OCI-LY7 (cell line): ENCODE results near the gene TTF2. TPM values are rescaled to one million over a fixed set of nuclear protein-coding genes. Genes with fewer than 3 reads are reported as not detected.

Source experiments
- BruUV-seq: library from RNA; stranded (reverse); fragments of 400-500 nt; replicated peaks from 2 replicates; lab custom pipeline; 2021; lab: Mats Ljungman, UMichigan
- CTCF ChIA-PET: fragments of 300-600 bp; sonication (Branson Sonifier 250); formaldehyde crosslinking; loops from one replicate; lab custom pipeline; 2022; ENCODE audit warnings: antibody characterized with exemption; ENCODE audit not compliant: unreplicated experiment; lab: Charles Lee
- POLR2A ChIA-PET: fragments of 300-600 bp; sonication (Branson Sonifier 250); formaldehyde crosslinking; loops from one replicate; lab custom pipeline; 2022; ENCODE audit warnings: antibody characterized with exemption; lab: Charles Lee
- DNase-seq: peaks from one replicate; pipeline ENCODE4 v3.0.0-alpha.2; 2015; ENCODE audit warnings: low spot score
- H2AFZ ChIP-seq: fragments of 200-600 bp; sonication (generic), shearing (Covaris generic); 2 replicates; pipeline ENCODE4 v1.6.1; 2014; ENCODE audit warnings: mild to moderate bottlenecking, antibody characterized with exemption, low read length, moderate library complexity
- H3K27ac ChIP-seq: fragments of 200-600 bp; sonication (generic); 2 replicates; pipeline ENCODE4 v1.5.1; 2014; ENCODE audit warnings: mixed run types, low read depth, mild to moderate bottlenecking, moderate library complexity, low read length, inconsistent platforms; ENCODE audit not compliant: poor library complexity, severe bottlenecking
- H3K36me3 ChIP-seq: fragments of 200-600 bp; sonication (generic); 2 replicates; pipeline ENCODE4 v1.6.1; 2014; ENCODE audit warnings: mild to moderate bottlenecking, antibody characterized with exemption, low read length, moderate library complexity, mixed read lengths; ENCODE audit not compliant: insufficient read depth
- H3K4me1 ChIP-seq: fragments of 200-600 bp; sonication (generic); 2 replicates; pipeline ENCODE4 v1.5.1; 2014; ENCODE audit warnings: mild to moderate bottlenecking, low read length; ENCODE audit not compliant: insufficient read depth, poor library complexity, severe bottlenecking
- H3K4me2 ChIP-seq: fragments of 200-600 bp; sonication (generic); 2 replicates; pipeline ENCODE4 v1.6.1; 2014; ENCODE audit warnings: mild to moderate bottlenecking, low read length
- H3K4me3 ChIP-seq: fragments of 200-600 bp; sonication (generic); 2 replicates; pipeline ENCODE4 v1.5.1; 2014; ENCODE audit warnings: mild to moderate bottlenecking, low read depth, low read length; ENCODE audit not compliant: poor library complexity, severe bottlenecking
- H3K79me2 ChIP-seq: fragments of 200-600 bp; sonication (generic); 2 replicates; pipeline ENCODE4 v1.6.1; 2016; ENCODE audit warnings: low read depth, mild to moderate bottlenecking, low read length, moderate library complexity, mixed read lengths; ENCODE audit not compliant: insufficient read depth
- H3K9me2 ChIP-seq: fragments of 200-600 bp; sonication (generic); 2 replicates; pipeline ENCODE4 v1.6.1; 2016; ENCODE audit warnings: mild to moderate bottlenecking, low read length, mixed read lengths; ENCODE audit not compliant: insufficient read depth
- H3K9me3 ChIP-seq: fragments of 200-600 bp; sonication (generic); 2 replicates; pipeline ENCODE4 v1.6.1; 2014; ENCODE audit warnings: mild to moderate bottlenecking, mixed run types, low read length, mixed read lengths
- H4K20me1 ChIP-seq: fragments of 200-600 bp; sonication (generic); 2 replicates; pipeline ENCODE4 v1.6.1; 2014; ENCODE audit warnings: mild to moderate bottlenecking, antibody characterized with exemption, low read length, moderate library complexity, mixed read lengths; ENCODE audit not compliant: insufficient read depth
- CTCF ChIP-seq: fragments of 200-600 bp; sonication (generic); conservative IDR thresholded peaks from 2 replicates; pipeline ENCODE4 v1.5.1; 2014; ENCODE audit warnings: mild to moderate bottlenecking, antibody characterized with exemption, low read length, moderate library complexity, mixed read lengths
- EZH2phosphoT487 ChIP-seq: fragments of 200-600 bp; sonication (generic); IDR thresholded peaks from 2 replicates; pipeline ENCODE4 v1.6.1; 2018; ENCODE audit warnings: low read depth, borderline replicate concordance, mild to moderate bottlenecking, mixed run types, antibody characterized with exemption, low read length, moderate library complexity, mixed read lengths
- intact Hi-C: fragments of 100-400 bp; cut with micrococcal nuclease; formaldehyde crosslinking; loops from one replicate; pipeline ENCODE4 v1.10.0; 2022; ENCODE audit not compliant: unreplicated experiment
- total RNA-seq, 2 experiments: library from RNA; depleted of rRNA in 1 of 2; stranded (reverse); fragments of >200 nt in 1 of 2; shearing (Covaris generic) in 1 of 2; gene quantifications; 2 replicates each; pipeline ENCODE4 v1.2.3, GENCODE V29; 2014 to 2022

The TTF2 gene
- total RNA-seq, 2 experiments from 2014 or later: 81.3 to 133 TPM

DNA sequence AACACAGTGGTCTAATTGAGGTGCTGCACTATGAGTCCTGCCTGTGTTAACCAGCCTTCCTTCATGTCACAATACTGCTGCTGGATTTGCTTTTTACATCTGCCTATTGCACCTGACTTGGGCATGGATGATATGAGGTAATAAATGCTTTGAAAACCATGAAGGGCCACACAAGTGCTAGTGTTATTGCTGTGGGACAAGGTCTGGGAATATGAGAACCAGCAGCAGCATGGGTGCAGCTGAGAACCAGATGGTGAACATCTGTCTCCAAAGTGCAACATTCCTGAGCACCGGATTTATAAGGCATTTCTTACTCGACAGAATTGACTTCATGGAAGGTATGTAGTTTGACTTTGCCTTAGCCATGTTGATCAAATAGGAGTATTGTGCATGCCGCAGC, 44.9 kb downstream of the TTF2 start:
- H3K9me3 ChIP-seq: no peaks in the 10 kb centered on the region
- ChIA-PET POLR2A (no interaction called here), CTCF (no interaction called here)
- no peak overlapping the region for H3K4me2 ChIP-seq
- H2AFZ ChIP-seq: no peak overlapping the region
- no peak for DNase-seq
- H3K27ac ChIP-seq: no peak overlapping the region
- TF ChIP-seq CTCF: no peak
- no peak for TF ChIP-seq EZH2phosphoT487
- intact Hi-C loops: no loop called here
- no peaks in the 10 kb centered on the region for H3K79me2 ChIP-seq
- no TSS peak for BruUV-seq
- no peaks in the 10 kb centered on the region for H3K9me2 ChIP-seq
- H4K20me1 ChIP-seq: no peaks in the 10 kb centered on the region
- H3K4me3 ChIP-seq: no peak overlapping the region
- no peaks in the 10 kb centered on the region for H3K4me1 ChIP-seq
- peaks cover 70% of the 10 kb centered on the region for H3K36me3 ChIP-seq

DNA sequence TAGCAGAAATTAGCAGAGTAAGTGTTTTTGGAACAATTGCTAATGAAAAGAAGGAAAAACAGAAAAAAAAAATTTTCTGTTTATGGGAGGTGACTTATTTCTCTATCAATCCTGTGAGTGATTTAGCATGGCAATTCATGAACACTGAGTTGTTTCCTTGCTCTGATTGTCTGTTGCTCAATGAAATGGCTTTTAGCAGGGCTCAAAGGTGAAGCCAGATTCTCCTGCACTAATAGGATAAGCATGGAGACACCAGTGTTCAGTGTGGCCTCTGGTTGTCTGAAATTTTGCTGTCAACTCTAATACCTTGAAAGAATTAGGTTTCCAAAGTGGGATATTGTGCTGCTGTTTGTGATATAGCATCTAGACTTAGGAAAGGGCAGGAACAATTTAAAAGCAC, 45.6 kb downstream of the TTF2 start:
- POLR2A ChIA-PET: no interaction called here
- no peak for DNase-seq
- no TSS peak for BruUV-seq

DNA sequence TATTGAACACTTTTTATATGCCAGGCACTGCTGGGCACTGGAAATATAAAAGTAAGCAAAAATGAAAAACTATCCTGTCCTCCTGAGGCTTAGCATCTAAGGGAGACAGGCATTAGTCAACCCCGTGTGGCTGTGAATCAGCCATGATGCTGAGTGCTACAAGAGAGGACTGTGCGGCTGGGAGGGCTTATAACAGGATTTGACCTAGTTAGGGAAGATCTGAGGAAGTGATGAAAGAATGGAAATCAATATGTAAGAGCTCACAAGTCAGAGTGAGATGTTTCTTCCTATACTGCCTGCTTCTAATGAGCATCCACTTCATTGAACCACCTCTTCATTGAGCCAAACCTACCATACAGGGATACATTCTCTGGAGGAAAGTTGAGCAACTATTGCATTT, 46.4 kb downstream of the TTF2 start:
- Histone ChIP-seq H3K4me3 (no peak overlapping the region), H3K9me2 (no peaks in the 10 kb centered on the region), H3K27ac (no peak overlapping the region), H3K9me3 (no peaks in the 10 kb centered on the region), H3K36me3 (peaks cover 55% of the 10 kb centered on the region), H3K4me1 (no peaks in the 10 kb centered on the region), H4K20me1 (no peaks in the 10 kb centered on the region), H2AFZ (no peak overlapping the region), H3K4me2 (no peak overlapping the region), H3K79me2 (no peaks in the 10 kb centered on the region)
- no peak for DNase-seq
- intact Hi-C loops: no loop called here
- POLR2A ChIA-PET: no interaction called here
- CTCF ChIA-PET: no interaction called here
- BruUV-seq: no TSS peak
- no peak for TF ChIP-seq EZH2phosphoT487
- no peak for TF ChIP-seq CTCF

More for the DNA sequence above, 45.6 kb downstream of the TTF2 start:
- no peaks in the 10 kb centered on the region for H3K79me2 ChIP-seq
- H3K4me1 ChIP-seq: no peaks in the 10 kb centered on the region
- peaks cover 62% of the 10 kb centered on the region for H3K36me3 ChIP-seq
- CTCF ChIA-PET: no interaction called here
- H4K20me1 ChIP-seq: no peaks in the 10 kb centered on the region
- H2AFZ ChIP-seq: no peak overlapping the region
- H3K4me2 ChIP-seq: no peak overlapping the region
- H3K9me2 ChIP-seq: no peaks in the 10 kb centered on the region
- intact Hi-C loops: no loop called here
- H3K27ac ChIP-seq: no peak overlapping the region
- H3K9me3 ChIP-seq: no peaks in the 10 kb centered on the region
- no peak overlapping the region for H3K4me3 ChIP-seq
- TF ChIP-seq EZH2phosphoT487 (no peak), CTCF (no peak)
